Suppressor macrophage (primary cell): Measurements from ENCODE around the gene UBE2O.

Experiments
- DNase-seq, 4 experiments: peaks; one replicate each; pipeline ENCODE4 v3.0.0-alpha.2; 2020 to 2022

Gene UBE2O

GRCh38 chr17:76414334-76415295 is 38.3 kb downstream of the UBE2O start:
- no peak for DNase-seq

- no peak for DNase-seq
Measured at GRCh38 chr17:76411247-76411646, 41.7 kb downstream of the UBE2O start.

GRCh38 chr17:76410328-76410965 is 42.5 kb downstream of the UBE2O start:
- DNase-seq, result no peak

- peak; percentile 23 to 61 (median 36) for DNase-seq
Measured at GRCh38 chr17:76408037-76408849, 44.7 kb downstream of the UBE2O start.

GRCh38 chr17:76407509-76407908 is 45.4 kb downstream of the UBE2O start:
- no peak for DNase-seq

- peak; percentile 73 to 87 (median 80) for DNase-seq
Measured at GRCh38 chr17:76405967-76406647, 46.8 kb downstream of the UBE2O start.

DNA sequence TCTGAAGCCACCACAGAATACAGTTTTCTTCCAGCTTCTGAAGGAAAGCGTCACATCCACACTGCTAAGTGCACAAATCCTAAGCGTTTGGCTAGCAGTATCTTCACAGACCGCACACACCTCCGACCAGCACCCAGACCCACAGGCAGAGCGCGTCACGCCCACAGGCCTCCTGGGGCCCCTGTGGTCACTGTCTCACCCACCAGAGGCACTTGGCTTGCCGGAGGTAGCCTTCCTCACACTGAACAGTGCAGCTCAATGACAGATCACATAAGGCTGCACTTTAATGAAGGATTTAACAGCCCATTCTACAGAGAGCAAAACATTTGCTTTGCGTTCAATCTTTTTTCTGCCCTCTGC is 47.4 kb downstream of the UBE2O start:
- no peak for DNase-seq

- no peak for DNase-seq
Measured at GRCh38 chr17:76404976-76405563, 47.9 kb downstream of the UBE2O start.

- DNase-seq, result no peak
Measured at GRCh38 chr17:76404256-76404655, 48.7 kb downstream of the UBE2O start.

DNA sequence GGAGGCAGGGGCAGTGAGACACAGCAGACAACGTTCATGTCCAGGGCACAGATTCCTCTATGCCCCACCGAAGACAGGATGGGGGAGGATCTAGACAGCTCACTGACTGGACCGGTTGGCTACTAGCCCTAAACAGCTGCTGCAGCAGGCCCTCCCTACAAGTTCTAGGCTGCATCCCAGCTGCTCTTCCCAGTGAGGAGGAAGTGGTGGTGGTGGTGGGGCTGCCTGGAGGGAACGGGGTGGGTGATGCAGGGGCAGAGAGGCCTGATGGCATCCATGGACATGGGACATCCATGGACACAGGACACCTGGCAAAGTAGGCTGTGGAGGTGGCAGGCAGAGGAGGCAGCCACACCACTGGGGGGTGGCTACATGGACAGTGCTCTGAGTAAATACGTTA is 50.2 kb downstream of the UBE2O start:
- no peak for DNase-seq

DNA sequence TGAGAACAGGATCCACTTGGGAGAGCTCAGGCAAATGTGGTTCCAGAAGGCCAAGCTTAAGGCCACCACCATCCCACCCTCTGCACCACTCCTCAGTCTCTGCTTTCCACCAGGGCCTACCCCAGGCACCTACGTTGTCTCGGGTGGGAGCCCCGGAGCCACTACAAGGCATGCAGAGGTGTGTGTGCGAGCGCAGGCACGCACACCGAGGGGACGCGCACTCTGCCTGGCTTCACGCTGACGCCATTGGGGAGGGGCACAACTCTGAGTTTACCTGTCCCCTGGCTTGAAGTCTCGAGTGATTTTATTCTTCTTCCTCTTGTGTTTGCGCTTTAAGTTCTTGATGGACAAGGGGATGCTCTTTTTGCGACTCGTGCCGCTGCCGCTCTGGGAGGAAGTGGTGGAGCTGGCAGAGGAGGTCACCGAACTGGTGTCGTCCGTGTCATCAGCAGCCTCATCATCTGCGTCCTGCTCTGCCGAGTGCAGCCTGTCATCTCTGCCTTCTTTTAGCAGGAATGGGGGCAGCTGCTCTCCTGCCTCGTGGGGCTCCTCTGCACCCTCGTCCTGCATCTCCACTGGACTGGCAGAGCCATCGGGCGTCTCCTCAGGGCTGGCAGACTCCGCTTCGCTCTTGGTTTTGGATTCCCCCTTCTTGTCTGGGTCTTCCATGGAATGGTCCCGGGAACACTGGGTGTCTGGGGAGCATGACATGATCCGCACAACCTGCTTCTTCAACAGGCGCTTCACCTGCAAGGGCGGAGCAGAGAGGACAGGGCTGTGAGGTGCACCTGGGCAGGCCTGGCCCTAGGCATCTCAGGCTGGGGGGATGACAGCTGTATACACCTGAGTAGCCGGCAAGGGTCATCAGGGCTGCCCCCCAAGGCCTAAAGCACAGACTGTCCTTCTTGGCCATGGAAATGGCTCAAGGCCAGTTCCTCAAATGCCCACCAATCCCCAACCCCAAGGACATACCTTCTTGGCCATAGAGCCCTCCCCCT is 53.5 kb downstream of the UBE2O start:
- DNase-seq, result no peak

DNA sequence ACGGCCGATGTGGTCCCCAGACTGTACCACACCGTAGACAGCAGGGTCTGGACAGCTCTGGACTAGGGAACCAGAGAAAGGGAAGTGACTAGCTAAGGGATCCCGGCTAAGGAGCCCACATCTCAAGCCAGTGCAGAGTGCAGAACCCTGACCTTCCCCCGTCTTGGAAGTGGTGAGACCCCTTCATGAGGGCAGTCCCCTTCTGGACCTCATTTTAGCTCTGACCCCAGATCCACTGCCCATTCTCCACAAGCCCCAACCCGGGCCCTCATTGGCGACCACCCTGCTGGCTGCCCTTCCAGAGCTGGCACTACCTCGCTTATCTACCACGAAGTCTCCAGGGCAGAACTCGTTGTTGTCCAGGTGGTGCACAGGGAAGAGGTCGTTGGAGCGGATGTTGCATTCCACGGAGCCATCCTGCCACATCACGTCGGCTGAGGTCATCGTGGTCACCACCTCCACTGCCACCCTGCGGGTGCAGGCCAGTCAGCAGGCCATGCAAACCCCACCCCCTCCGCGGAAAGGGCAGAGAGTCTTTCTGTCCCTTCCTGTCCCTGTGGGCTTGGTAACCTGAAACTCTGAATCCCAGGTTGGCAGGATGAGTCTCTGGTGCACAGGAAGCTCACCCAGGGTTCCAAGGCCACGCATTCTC is 54.3 kb downstream of the UBE2O start:
- peak in 3 of 4 experiments; percentile 10 to 31 (median 26) for DNase-seq

- peak; percentile 91 to 94 (median 92) for DNase-seq
Measured at GRCh38 chr17:76397687-76398522, 55.0 kb downstream of the UBE2O start.

- no peak for DNase-seq
Measured at GRCh38 chr17:76397184-76397583, 55.8 kb downstream of the UBE2O start.

GRCh38 chr17:76395980-76396379 is 57.0 kb downstream of the UBE2O start:
- DNase-seq, result no peak

GRCh38 chr17:76394166-76394565 is 58.8 kb downstream of the UBE2O start:
- DNase-seq, result no peak

GRCh38 chr17:76391200-76391715 is 61.7 kb downstream of the UBE2O start:
- DNase-seq, result no peak

DNA sequence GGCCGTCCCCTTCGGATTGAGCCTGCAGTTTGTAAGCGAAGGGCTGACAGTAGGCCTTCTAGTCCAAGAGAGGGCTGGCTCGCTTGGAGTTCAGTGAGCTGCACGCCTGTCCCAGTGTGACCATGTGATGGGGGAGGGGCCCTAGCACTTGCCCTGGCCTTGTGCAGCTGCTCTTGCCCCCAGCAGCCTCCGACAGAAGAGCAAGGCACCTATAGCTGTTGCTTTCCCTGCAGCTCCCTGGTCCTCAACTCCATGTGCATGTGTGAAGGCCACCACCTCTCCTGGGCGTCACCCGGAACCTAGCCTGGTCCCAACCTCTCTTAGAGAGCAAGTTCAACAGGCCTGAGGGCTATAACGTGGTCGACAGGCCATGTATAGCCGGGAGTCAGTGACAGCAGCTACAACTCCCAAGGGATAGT is 62.9 kb downstream of the UBE2O start:
- no peak for DNase-seq
